Transverse colon (tissue), 4 donors: ENCODE measurements around the gene DMD. TPM values are rescaled to one million over a fixed set of nuclear protein-coding genes. Genes with fewer than 3 reads are reported as not detected.

Experiments used
- DNase-seq: peaks from one replicate; pipeline ENCODE4 v3.0.0-alpha.2; 2019
- H3K27ac ChIP-seq, 4 donors: fragments of 200-600 bp; sonication (generic); 2 replicates each; pipeline ENCODE4 v1.5.1; 2016 to 2018; ENCODE audit warnings: inconsistent platforms in 4 of 4
- H3K27me3 ChIP-seq: fragments of 200-600 bp; sonication (generic); 2 replicates; pipeline ENCODE4 v1.5.1; 2017; ENCODE audit warnings: inconsistent platforms
- H3K36me3 ChIP-seq, 4 donors: fragments of 200-600 bp; sonication (generic); 2 replicates each; pipeline ENCODE4 v1.5.1; 2017 to 2019; ENCODE audit warnings: inconsistent platforms in 4 of 4
- H3K4me1 ChIP-seq, 4 donors: fragments of 200-600 bp; sonication (generic); 2 replicates each; pipeline ENCODE4 v1.5.1; 2017 to 2020; ENCODE audit warnings: inconsistent platforms in 4 of 4
- H3K4me3 ChIP-seq, 4 donors: fragments of 200-600 bp; sonication (generic); 1 replicate in 1 of 4; 2 replicates in 3 of 4; pipeline versions ENCODE4 v1.5.1 to v1.6.1; 2017 to 2019; ENCODE audit warnings: inconsistent platforms in 4 of 4
- H3K9me3 ChIP-seq, 2 donors: fragments of 200-600 bp; sonication (generic); 2 replicates each; pipeline ENCODE4 v1.5.1; 2017 to 2019; ENCODE audit warnings: inconsistent platforms in 2 of 2
- CTCF ChIP-seq, 5 experiments: fragments of 200-600 bp in 3 of 5; fragments of 450-650 bp in 2 of 5; sonication (generic) in 3 of 5; IDR thresholded peaks; 1 replicate in 2 of 5; 2 replicates in 3 of 5; pipeline ENCODE4 v1.5.1; 2016 to 2017; ENCODE audit warnings: antibody characterized with exemption in 5 of 5, inconsistent platforms in 3 of 5, mild to moderate bottlenecking in 2 of 5, moderate library complexity in 1 of 5
- EP300 ChIP-seq: sonication (generic); formaldehyde crosslinking; IDR thresholded peaks from one replicate; pipeline ENCODE4 v1.6.1; 2017; ENCODE audit warnings: antibody characterized with exemption, low read depth
- POLR2A ChIP-seq: fragments of 450-650 bp; IDR thresholded peaks from one replicate; pipeline ENCODE4 v1.6.1; 2016; ENCODE audit warnings: antibody characterized with exemption, mild to moderate bottlenecking, moderate library complexity
- POLR2AphosphoS5 ChIP-seq, 3 donors: sonication (generic); formaldehyde crosslinking; IDR thresholded peaks; one replicate each; pipeline ENCODE4 v1.6.1; 2016; ENCODE audit warnings: antibody characterized with exemption in 3 of 3
- WGBS, 2 donors: methylation state at CpG; one replicate each; pipeline ENCODE4 v1.1.5; 2018; ENCODE audit warnings: low coverage in 1 of 2; 5-methylcytosine and 5-hydroxymethylcytosine counted together
- in situ Hi-C, 4 donors: fragments of 200-750 bp; cut with MboI; loops; one replicate each; pipeline versions ENCODE4 v1.15.0 to v1.15.1; 2017; ENCODE audit warnings: low sequenced_read_pairs in 3 of 4, low pct_ligation_motif_present in 1 of 4, low pct_unique_long_range_greater_than_20kb in 1 of 4
- intact Hi-C: fragments of 100-400 bp; cut with DNase I; formaldehyde crosslinking; loops from one replicate; pipeline ENCODE4 v1.15.1; 2023; ENCODE audit warnings: low total_unique reads
- total RNA-seq, 4 donors: library from RNA; depleted of rRNA; stranded (reverse); fragments of >200 nt; gene quantifications; one replicate each; pipeline ENCODE4 v1.1.0, GENCODE V29; 2016

The DMD gene
- total RNA-seq, 4 donors from 2014 or later: 20.9 to 44.6 (median 32.5) TPM

- Histone ChIP-seq H3K27me3 (no peaks in the 10 kb centered on the region), H3K4me3 (no peak overlapping the region), H3K36me3 (no peaks in the 10 kb centered on the region), H3K27ac (no peak overlapping the region), H3K9me3 (no peaks in the 10 kb centered on the region), H3K4me1 (no peaks in the 10 kb centered on the region)
- in situ Hi-C loops (no loop called here), intact Hi-C loops (no loop called here)
- no peak for DNase-seq
- WGBS, 2 donors: 68% methylated on average over 2 of the region's 2 CpGs; no CpG with 5 or more reads in 1 of the 2 donors
- no peak for TF ChIP-seq CTCF (IDR thresholded peaks at IDR 0.05)
- TF ChIP-seq POLR2A: no peak
- TF ChIP-seq EP300: no peak
- TF ChIP-seq POLR2AphosphoS5 (IDR thresholded peaks at IDR 0.05): no peak
Observed at GRCh38 chrX:31168551-31168950, 2042.8 kb downstream of the DMD start.

GRCh38 chrX:31166832-31167231 is 2044.5 kb downstream of the DMD start:
- Histone ChIP-seq H3K27ac (no peak overlapping the region), H3K27me3 (no peaks in the 10 kb centered on the region), H3K36me3 (no peaks in the 10 kb centered on the region), H3K9me3 (no peaks in the 10 kb centered on the region), H3K4me3 (no peak overlapping the region), H3K4me1 (no peaks in the 10 kb centered on the region)
- TF ChIP-seq POLR2AphosphoS5 (IDR thresholded peaks at IDR 0.05) (no peak), POLR2A (no peak), EP300 (no peak), CTCF (IDR thresholded peaks at IDR 0.05) (no peak)
- DNase-seq: no peak
- in situ Hi-C loops: no loop called here
- intact Hi-C loops: no loop called here
- WGBS, 2 donors: 80 to 91% methylated on average over 1 to 5 of the region's 5 CpGs

- no peak for DNase-seq
- TF ChIP-seq POLR2A: no peak
- no peak for TF ChIP-seq EP300
- no peak for TF ChIP-seq CTCF (IDR thresholded peaks at IDR 0.05)
- H3K4me3 ChIP-seq: no peak overlapping the region
- H3K4me1 ChIP-seq: no peaks in the 10 kb centered on the region
- H3K36me3 ChIP-seq: no peaks in the 10 kb centered on the region
- no peaks in the 10 kb centered on the region for H3K27me3 ChIP-seq
- no peaks in the 10 kb centered on the region for H3K9me3 ChIP-seq
- no peak overlapping the region for H3K27ac ChIP-seq
- in situ Hi-C loops (no loop called here), intact Hi-C loops (no loop called here)
- 88 to 100% methylated on average over 2 to 5 of the region's 5 CpGs for WGBS, 2 donors
Observed at GRCh38 chrX:31166416-31166815, 2044.9 kb downstream of the DMD start.

GRCh38 chrX:31165241-31166035 is 2045.9 kb downstream of the DMD start:
- in situ Hi-C loops: no loop called here
- TF ChIP-seq EP300: no peak
- no peak for TF ChIP-seq POLR2AphosphoS5 (IDR thresholded peaks at IDR 0.05)
- TF ChIP-seq CTCF (IDR thresholded peaks at IDR 0.05): no peak
- no peaks in the 10 kb centered on the region for H3K27me3 ChIP-seq
- no peaks in the 10 kb centered on the region for H3K36me3 ChIP-seq
- intact Hi-C loops: no loop called here
- H3K9me3 ChIP-seq: no peaks in the 10 kb centered on the region
- no peak for DNase-seq
- no peak overlapping the region for H3K4me3 ChIP-seq
- H3K27ac ChIP-seq: no peak overlapping the region
- 34% methylated on average over 5 of the region's 5 CpGs; no CpG with 5 or more reads in 1 of the 2 donors for WGBS, 2 donors
- H3K4me1 ChIP-seq: no peaks in the 10 kb centered on the region
